Effector memory CD4-positive, alpha-beta T cell (primary cell): ENCODE data around the gene DSCAML1.

Experiments
- DNase-seq, 3 donors: peaks; one replicate each; pipeline ENCODE4 v3.0.0-alpha.2; 2020
- H3K27ac ChIP-seq: 2 replicates; pipeline ENCODE4 v1.7.0; 2013; ENCODE audit warnings: mild to moderate bottlenecking, low read length, moderate library complexity; ENCODE audit not compliant: insufficient read depth, poor library complexity, severe bottlenecking
- H3K27me3 ChIP-seq: replicated peaks from 2 replicates; pipeline ENCODE4 v1.7.0; 2013; ENCODE audit warnings: mild to moderate bottlenecking, low read length; ENCODE audit not compliant: insufficient read depth, control insufficient read depth, poor library complexity, severe bottlenecking
- H3K36me3 ChIP-seq: 2 replicates; pipeline ENCODE4 v1.7.0; 2013; ENCODE audit warnings: mild to moderate bottlenecking, low read length, moderate library complexity; ENCODE audit not compliant: control insufficient read depth, insufficient read depth
- H3K4me1 ChIP-seq: 2 replicates; pipeline ENCODE4 v1.7.0; 2013; ENCODE audit warnings: low read length, mild to moderate bottlenecking; ENCODE audit not compliant: control insufficient read depth, insufficient read depth, poor library complexity, severe bottlenecking
- H3K4me3 ChIP-seq: 2 replicates; pipeline ENCODE4 v1.7.0; 2013; ENCODE audit warnings: low read length, low read depth, mild to moderate bottlenecking; ENCODE audit not compliant: insufficient read depth, poor library complexity, severe bottlenecking
- H3K9me3 ChIP-seq: 2 replicates; pipeline ENCODE4 v1.7.0; 2013; ENCODE audit warnings: mild to moderate bottlenecking, low read length, moderate library complexity; ENCODE audit not compliant: control insufficient read depth

Gene DSCAML1

GRCh38 chr11:117808784-117809183 is 11.8 kb upstream of the DSCAML1 start:
- H3K36me3 ChIP-seq = no peaks in the 10 kb centered on the region
- DNase-seq = no peak
- peaks cover 5% of the 10 kb centered on the region for H3K4me1 ChIP-seq

GRCh38 chr11:117807482-117808327 is 10.7 kb upstream of the DSCAML1 start:
- no peak overlapping the region for H3K27ac ChIP-seq
- DNase-seq = peak; percentile 47 to 71 (median 55)
- no peak overlapping the region for H3K4me3 ChIP-seq

More at GRCh38 chr11:117808784-117809183, 11.8 kb upstream of the DSCAML1 start:
- Histone ChIP-seq H3K9me3 (no peaks in the 10 kb centered on the region), H3K27me3 (no peaks in the 10 kb centered on the region), H3K27ac (no peak overlapping the region), H3K4me3 (no peak overlapping the region)

GRCh38 chr11:117806846-117807245 is 9.8 kb upstream of the DSCAML1 start:
- Histone ChIP-seq H3K4me1 (peaks cover 5% of the 10 kb centered on the region), H3K4me3 (no peak overlapping the region), H3K27ac (no peak overlapping the region), H3K27me3 (no peaks in the 10 kb centered on the region), H3K36me3 (no peaks in the 10 kb centered on the region), H3K9me3 (no peaks in the 10 kb centered on the region)
- no peak for DNase-seq

More at GRCh38 chr11:117807482-117808327, 10.7 kb upstream of the DSCAML1 start:
- Histone ChIP-seq H3K27me3 (no peaks in the 10 kb centered on the region), H3K4me1 (peaks cover 5% of the 10 kb centered on the region), H3K9me3 (no peaks in the 10 kb centered on the region), H3K36me3 (no peaks in the 10 kb centered on the region)

- Histone ChIP-seq H3K9me3 (no peaks in the 10 kb centered on the region), H3K27me3 (no peaks in the 10 kb centered on the region), H3K4me1 (peaks cover 5% of the 10 kb centered on the region), H3K27ac (no peak overlapping the region), H3K4me3 (no peak overlapping the region), H3K36me3 (no peaks in the 10 kb centered on the region)
- no peak for DNase-seq
Measured at GRCh38 chr11:117805045-117805444, 8.0 kb upstream of the DSCAML1 start.

GRCh38 chr11:117803896-117804295 is 6.9 kb upstream of the DSCAML1 start:
- no peaks in the 10 kb centered on the region for H3K4me1 ChIP-seq
- H3K27ac ChIP-seq = no peak overlapping the region
- H3K36me3 ChIP-seq = no peaks in the 10 kb centered on the region
- no peak for DNase-seq
- H3K4me3 ChIP-seq = no peak overlapping the region
- no peaks in the 10 kb centered on the region for H3K9me3 ChIP-seq
- H3K27me3 ChIP-seq = no peaks in the 10 kb centered on the region

- DNase-seq = no peak
- H3K4me3 ChIP-seq = no peak overlapping the region
- peaks cover 22% of the 10 kb centered on the region for H3K4me1 ChIP-seq
- no peak overlapping the region for H3K27ac ChIP-seq
- H3K36me3 ChIP-seq = no peaks in the 10 kb centered on the region
- no peaks in the 10 kb centered on the region for H3K9me3 ChIP-seq
- peaks cover 19% of the 10 kb centered on the region for H3K27me3 ChIP-seq
Measured at GRCh38 chr11:117799634-117800033, 2.6 kb upstream of the DSCAML1 start.

GRCh38 chr11:117796456-117796871 is 552 bp downstream of the DSCAML1 start:
- Histone ChIP-seq H3K27me3 (peaks cover 33% of the 10 kb centered on the region), H3K36me3 (no peaks in the 10 kb centered on the region), H3K27ac (no peak overlapping the region), H3K9me3 (no peaks in the 10 kb centered on the region), H3K4me1 (peaks cover 22% of the 10 kb centered on the region), H3K4me3 (peak overlapping the region; percentile 39)
- DNase-seq = no peak

- Histone ChIP-seq H3K27me3 (peaks cover 33% of the 10 kb centered on the region), H3K9me3 (no peaks in the 10 kb centered on the region), H3K27ac (no peak overlapping the region), H3K4me1 (peaks cover 22% of the 10 kb centered on the region), H3K36me3 (no peaks in the 10 kb centered on the region), H3K4me3 (peak overlapping the region; percentile 39)
- no peak for DNase-seq
Measured at GRCh38 chr11:117795638-117796455, 1.2 kb downstream of the DSCAML1 start.

GRCh38 chr11:117794772-117795629 is 2.0 kb downstream of the DSCAML1 start:
- H3K27me3 ChIP-seq = peaks cover 33% of the 10 kb centered on the region
- H3K9me3 ChIP-seq = no peaks in the 10 kb centered on the region
- H3K4me1 ChIP-seq = peaks cover 22% of the 10 kb centered on the region
- no peak for DNase-seq
- no peaks in the 10 kb centered on the region for H3K36me3 ChIP-seq
- H3K27ac ChIP-seq = no peak overlapping the region
- H3K4me3 ChIP-seq = no peak overlapping the region
